Natural killer cell treated with Interleukin-12 subunit alpha and Interleukin-12 subunit beta and Interleukin-15 and Interleukin-18, amount 100 ng/mL, for 72 hours (primary cell): Measurements from ENCODE around the gene KATNB1. TPM values are rescaled to one million over a fixed set of nuclear protein-coding genes. Genes with fewer than 3 reads are reported as not detected.
"Not testable (repeated sequence)": the region's sequence is repeated elsewhere in the genome, so short reads cannot be mapped to it uniquely, and the experiment has no call there.

Source experiments
- ATAC-seq, 2 donors: fragments of 150-1000 bp; cut with Tn5 transposase in 1 of 2; sonication (Bioruptor Pico), chemical (Tn5 transposase) in 1 of 2; 2 replicates each; pipeline ENCODE4 v1.10.0; 2021
- DNase-seq: peaks from one replicate; pipeline ENCODE4 v3.0.0; 2022; ENCODE audit warnings: low spot score
- H3K27ac Mint-ChIP-seq, 2 donors: 1 replicate in 1 of 2; 2 replicates in 1 of 2; pipeline ENCODE4 v1.8.0; 2022; ENCODE audit warnings: mixed read lengths in 2 of 2, mild to moderate bottlenecking in 1 of 2, moderate library complexity in 1 of 2
- H3K27me3 Mint-ChIP-seq, 2 donors: 1 replicate in 1 of 2; 2 replicates in 1 of 2; pipeline ENCODE4 v1.8.0; 2022; ENCODE audit warnings: mixed read lengths in 2 of 2
- H3K36me3 Mint-ChIP-seq: one replicate; pipeline ENCODE4 v1.8.0; 2022; ENCODE audit warnings: mixed read lengths
- H3K4me1 Mint-ChIP-seq, 2 donors: 1 replicate in 1 of 2; 2 replicates in 1 of 2; pipeline ENCODE4 v1.8.0; 2022; ENCODE audit warnings: low read depth in 2 of 2, mixed read lengths in 2 of 2, mild to moderate bottlenecking in 1 of 2
- H3K4me3 Mint-ChIP-seq: one replicate; pipeline ENCODE4 v1.8.0; 2022; ENCODE audit warnings: mixed read lengths
- H3K9me3 Mint-ChIP-seq: 2 replicates; pipeline ENCODE4 v1.8.0; 2022; ENCODE audit warnings: mixed read lengths
- total RNA-seq, 2 donors: library from RNA; stranded (reverse); gene quantifications; one replicate each; pipeline ENCODE4 v1.2.3, GENCODE V29; 2022

Gene KATNB1
- total RNA-seq, 2 donors from 2014 or later, result 33.7 to 65.3 TPM

DNA sequence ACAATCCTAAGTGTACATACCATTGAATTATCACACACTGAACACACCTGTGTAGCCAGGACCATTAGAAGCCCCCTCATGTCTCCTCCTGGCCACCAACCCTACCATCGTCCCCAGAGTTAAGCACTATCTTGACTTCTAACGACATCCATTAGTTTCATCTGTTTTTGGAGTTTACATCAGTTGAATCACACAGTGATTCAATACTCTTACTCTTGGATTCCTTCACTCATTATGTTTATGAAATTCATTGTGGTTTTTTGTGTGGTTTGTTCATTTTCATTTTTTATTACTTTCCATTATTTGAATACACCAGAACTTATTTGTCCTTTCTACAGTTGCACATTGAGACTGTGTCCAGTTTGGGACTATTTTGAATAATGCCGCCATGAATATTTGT is 27.4 kb upstream of the KATNB1 start:
- Mint-ChIP-seq H3K4me3 (no peak overlapping the region), H3K9me3 (no peaks in the 10 kb centered on the region), H3K36me3 (no peaks in the 10 kb centered on the region), H3K27ac (no peak overlapping the region), H3K4me1 (peaks cover 7 to 10% of the 10 kb centered on the region in 2 donors), H3K27me3 (no peaks in the 10 kb centered on the region)
- ATAC-seq, result no peak
- DNase-seq, result no peak

DNA sequence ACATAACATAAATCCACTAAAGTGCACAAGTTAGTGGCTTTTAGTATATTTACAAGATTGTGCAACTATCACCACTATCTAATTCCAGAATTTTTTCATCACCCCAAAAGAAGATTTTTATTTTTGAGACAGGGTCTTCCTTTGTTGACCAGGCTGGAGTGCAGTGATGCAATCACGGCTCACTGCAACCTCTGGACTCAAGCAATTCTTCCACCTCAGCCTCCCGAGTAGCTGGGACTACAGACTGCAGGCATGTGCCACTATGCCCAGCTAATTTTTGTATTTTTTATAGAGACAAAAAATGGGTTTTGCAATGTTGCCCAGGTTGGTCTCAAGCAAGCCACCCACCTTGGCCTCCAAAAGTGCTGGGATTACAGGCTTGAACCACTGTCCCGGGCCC is 25.9 kb upstream of the KATNB1 start:
- DNase-seq, result no peak
- no peak overlapping the region for H3K4me3 Mint-ChIP-seq
- no peak for ATAC-seq
- no peaks in the 10 kb centered on the region for H3K27me3 Mint-ChIP-seq
- H3K4me1 Mint-ChIP-seq, result peaks cover 7 to 10% of the 10 kb centered on the region in 2 donors
- H3K27ac Mint-ChIP-seq, result no peak overlapping the region
- no peaks in the 10 kb centered on the region for H3K9me3 Mint-ChIP-seq
- no peaks in the 10 kb centered on the region for H3K36me3 Mint-ChIP-seq

DNA sequence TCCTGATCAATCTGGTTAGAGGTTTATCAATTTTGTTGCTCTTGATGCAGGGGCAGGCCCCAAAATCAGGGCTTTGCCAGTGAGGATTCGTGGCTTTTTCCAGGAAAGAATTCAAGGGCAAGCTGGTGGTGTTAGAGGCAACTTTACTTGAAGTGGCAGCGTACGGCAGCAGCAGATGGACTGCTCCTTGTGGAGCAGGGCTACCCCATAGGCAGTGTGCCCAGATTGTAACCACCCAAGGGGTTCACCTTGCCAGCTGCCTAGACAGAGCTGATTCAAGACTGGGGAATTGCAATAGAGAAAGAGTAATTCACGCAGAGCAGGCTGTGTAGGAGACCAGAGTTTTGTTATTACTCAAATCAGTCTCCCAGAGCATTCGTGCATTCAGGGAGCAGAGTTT is 24.2 kb upstream of the KATNB1 start:
- Mint-ChIP-seq H3K4me3 (no peak overlapping the region), H3K4me1 (peaks cover 7 to 8% of the 10 kb centered on the region in 2 donors), H3K27me3 (no peaks in the 10 kb centered on the region), H3K36me3 (no peaks in the 10 kb centered on the region), H3K27ac (no peak overlapping the region), H3K9me3 (no peaks in the 10 kb centered on the region)
- no peak for DNase-seq
- ATAC-seq, result no peak

DNA sequence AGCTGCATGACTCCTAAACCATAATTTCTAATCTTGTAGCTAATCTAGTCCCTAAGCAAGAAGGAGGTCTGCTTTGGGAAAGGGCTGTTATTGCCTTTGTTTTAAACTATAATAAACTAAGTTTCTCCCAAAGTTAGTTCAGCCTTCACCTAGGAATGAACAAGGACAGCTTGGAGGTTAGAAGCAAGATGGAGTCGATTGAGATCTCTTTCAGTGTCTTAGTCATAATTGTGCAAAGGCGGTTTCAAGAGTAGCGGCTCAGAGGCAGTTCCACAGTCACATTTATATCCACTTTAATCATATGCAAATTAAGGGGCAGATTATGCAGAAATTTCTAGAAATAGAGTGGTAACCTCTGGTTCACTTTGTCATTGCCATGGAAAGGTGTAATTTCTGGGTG is 23.6 kb upstream of the KATNB1 start:
- H3K27me3 Mint-ChIP-seq, result no peaks in the 10 kb centered on the region
- ATAC-seq, result no peak

DNA sequence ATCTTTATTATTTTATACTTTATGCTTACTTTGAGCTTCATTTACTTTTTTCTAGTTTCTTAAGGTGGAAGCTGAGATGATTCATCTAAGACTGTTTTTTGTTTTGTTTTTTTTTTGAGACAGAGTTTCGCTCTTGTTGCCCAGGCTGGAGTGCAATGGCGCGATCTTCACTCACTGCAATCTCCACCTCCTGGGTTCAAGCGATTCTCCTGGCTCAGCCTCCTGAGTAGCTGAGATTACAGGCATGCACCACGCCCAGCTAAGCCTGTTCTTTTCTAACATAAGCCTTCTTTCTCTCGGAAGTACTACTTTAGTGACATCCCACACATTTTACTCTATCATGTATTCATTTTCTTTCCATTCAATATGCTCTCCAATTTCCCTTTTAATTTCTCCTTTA is 23.0 kb upstream of the KATNB1 start:
- not testable (repeated sequence) for H3K27me3 Mint-ChIP-seq, H3K27ac Mint-ChIP-seq, ATAC-seq

More for the DNA sequence above, 23.6 kb upstream of the KATNB1 start:
- no peak for DNase-seq
- no peaks in the 10 kb centered on the region for H3K9me3 Mint-ChIP-seq
- H3K4me3 Mint-ChIP-seq, result no peak overlapping the region
- H3K27ac Mint-ChIP-seq, result no peak overlapping the region
- H3K4me1 Mint-ChIP-seq, result peaks cover 4 to 7% of the 10 kb centered on the region in 2 donors
- H3K36me3 Mint-ChIP-seq, result no peaks in the 10 kb centered on the region

DNA sequence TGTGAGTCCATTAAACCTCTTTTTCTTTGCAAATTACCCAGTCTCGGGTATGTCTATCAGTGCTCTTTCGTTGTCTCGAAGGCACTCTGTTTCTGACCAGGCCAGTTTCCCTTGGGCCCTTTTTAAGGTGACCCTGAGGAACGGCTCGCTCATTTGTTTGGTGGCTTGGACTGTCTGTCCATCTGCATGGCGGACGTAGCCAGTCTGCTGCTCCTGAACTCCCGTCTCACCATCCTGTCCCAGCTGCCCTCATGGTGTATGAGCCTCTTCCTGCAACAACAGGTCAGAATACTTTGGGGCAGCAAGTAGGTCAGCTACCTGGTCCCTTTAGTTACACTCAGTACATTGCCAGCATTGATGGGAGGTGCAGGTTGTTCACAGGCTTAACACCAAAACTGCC is 22.0 kb upstream of the KATNB1 start:
- Mint-ChIP-seq H3K36me3 (no peaks in the 10 kb centered on the region), H3K4me3 (no peak overlapping the region), H3K27me3 (no peaks in the 10 kb centered on the region), H3K27ac (no peak overlapping the region), H3K9me3 (no peaks in the 10 kb centered on the region), H3K4me1 (no peaks in the 10 kb centered on the region)
- no peak for ATAC-seq
- DNase-seq, result no peak

More for the DNA sequence above, 23.0 kb upstream of the KATNB1 start:
- not testable (repeated sequence) for H3K4me1 Mint-ChIP-seq, H3K4me3 Mint-ChIP-seq, H3K36me3 Mint-ChIP-seq, DNase-seq, H3K9me3 Mint-ChIP-seq

DNA sequence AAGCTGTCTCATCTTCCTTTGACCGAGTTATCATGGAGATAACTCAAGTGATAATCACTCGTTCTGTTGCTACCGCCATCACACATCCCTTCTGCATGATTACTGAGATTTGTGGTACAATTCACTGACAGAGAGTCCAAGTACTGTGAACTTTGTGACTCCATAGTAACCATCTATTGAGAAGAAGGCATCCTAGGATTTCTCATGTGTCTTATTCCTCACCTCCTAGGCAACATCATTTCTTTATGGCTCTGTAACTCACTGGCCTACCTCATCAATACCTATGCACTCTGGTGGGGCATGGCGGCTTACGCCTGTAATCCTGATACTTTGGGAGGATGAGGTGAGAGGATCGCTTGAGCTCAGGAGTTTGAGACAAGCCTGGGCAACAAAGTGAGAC is 21.5 kb upstream of the KATNB1 start:
- H3K4me1 Mint-ChIP-seq, result no peaks in the 10 kb centered on the region
- no peak overlapping the region for H3K4me3 Mint-ChIP-seq
- DNase-seq (no peak), ATAC-seq (no peak)
- H3K36me3 Mint-ChIP-seq, result no peaks in the 10 kb centered on the region
- no peak overlapping the region for H3K27ac Mint-ChIP-seq
- no peaks in the 10 kb centered on the region for H3K27me3 Mint-ChIP-seq
- no peaks in the 10 kb centered on the region for H3K9me3 Mint-ChIP-seq

DNA sequence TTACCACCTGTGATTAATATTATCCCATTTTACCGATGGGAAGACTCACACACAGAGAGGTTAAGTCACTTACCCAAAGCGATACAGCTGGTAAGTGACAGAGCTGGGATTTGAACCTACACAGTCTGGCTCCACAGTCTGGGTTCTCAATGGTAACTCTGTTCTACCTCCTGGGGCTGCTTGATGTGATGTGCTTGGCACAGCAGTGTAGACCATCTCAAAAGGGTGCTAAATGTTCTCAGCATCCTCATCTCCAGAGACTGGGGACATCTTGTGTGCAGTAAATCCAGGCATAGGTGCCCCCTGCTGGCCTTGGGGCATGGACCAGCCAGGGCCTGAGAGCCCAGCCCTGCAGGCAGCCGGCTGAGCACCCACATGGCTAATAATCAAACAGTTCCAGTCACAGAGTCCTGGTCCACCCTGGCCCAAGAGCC is 15.4 kb upstream of the KATNB1 start:
- peak overlapping the region in 1 of 2 donors; percentile 9 for H3K27ac Mint-ChIP-seq
- H3K9me3 Mint-ChIP-seq, result no peaks in the 10 kb centered on the region
- H3K27me3 Mint-ChIP-seq, result no peaks in the 10 kb centered on the region
- H3K36me3 Mint-ChIP-seq, result no peaks in the 10 kb centered on the region
- DNase-seq (peak; percentile 72), ATAC-seq (peak; percentile 84 to 87)
- H3K4me3 Mint-ChIP-seq, result no peak overlapping the region
- H3K4me1 Mint-ChIP-seq, result peaks cover 9 to 10% of the 10 kb centered on the region in 2 donors

DNA sequence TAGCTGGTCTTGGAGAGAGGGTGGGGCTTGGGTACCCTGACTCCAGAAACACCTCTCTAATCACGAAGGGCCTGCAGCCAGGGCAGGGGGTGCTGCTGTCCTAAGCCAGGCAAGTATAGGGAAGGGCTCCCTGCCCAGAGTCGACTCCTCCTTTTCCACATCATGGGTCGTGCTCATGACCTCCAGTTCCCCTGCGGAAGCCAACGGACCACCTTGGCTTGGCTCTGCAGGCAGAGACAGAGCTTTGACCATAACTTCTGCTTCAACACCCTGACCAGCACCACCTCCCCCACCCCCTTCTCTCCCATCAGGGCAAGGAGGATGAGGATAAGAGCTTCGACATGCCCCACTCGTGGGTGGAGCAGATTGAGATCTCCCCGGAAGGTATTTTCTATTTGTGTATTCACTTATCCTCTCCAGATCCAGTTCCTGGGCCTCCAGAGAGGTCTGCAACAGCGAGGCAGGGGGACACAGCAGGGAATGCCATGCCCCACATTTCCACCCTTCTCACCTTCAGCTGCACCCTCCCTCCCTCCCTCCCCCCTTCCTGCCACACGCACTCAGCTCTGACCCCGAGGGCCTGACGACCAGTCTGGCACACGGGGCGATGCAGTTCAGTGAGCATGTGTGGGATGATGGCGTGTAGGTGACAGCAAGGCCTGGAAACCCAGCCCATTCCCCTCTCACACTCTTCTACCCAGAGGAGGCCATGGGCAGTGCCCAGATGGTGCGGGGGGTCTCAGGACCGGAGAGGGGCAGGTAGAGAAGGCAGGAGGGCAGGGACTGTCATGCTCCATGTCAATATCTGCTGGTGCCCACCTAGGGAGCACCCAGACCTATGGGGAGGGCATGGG is 14.0 kb upstream of the KATNB1 start:
- no peaks in the 10 kb centered on the region for H3K9me3 Mint-ChIP-seq
- no peak overlapping the region for H3K27ac Mint-ChIP-seq
- H3K27me3 Mint-ChIP-seq, result no peaks in the 10 kb centered on the region

DNA sequence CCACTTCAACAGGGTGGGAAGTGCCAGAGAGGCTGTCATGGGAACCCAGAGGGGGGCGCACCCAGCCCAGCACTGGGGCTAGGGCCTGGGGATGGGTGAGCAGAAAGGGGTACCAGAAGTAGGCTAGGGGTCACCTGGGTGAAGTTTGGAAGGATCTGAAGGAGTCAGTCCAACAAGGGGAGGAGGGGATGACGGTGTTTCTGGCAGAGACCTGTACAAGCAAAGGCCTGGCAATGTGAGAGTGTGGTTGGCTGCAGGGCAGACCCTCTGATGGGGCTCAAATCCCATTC is 13.4 kb upstream of the KATNB1 start:
- no peaks in the 10 kb centered on the region for H3K27me3 Mint-ChIP-seq
- ATAC-seq, result no peak
- H3K4me1 Mint-ChIP-seq, result peaks cover 9 to 11% of the 10 kb centered on the region in 2 donors
- no peaks in the 10 kb centered on the region for H3K36me3 Mint-ChIP-seq
- H3K4me3 Mint-ChIP-seq, result no peak overlapping the region
- DNase-seq, result no peak
- H3K9me3 Mint-ChIP-seq, result no peaks in the 10 kb centered on the region
- no peak overlapping the region for H3K27ac Mint-ChIP-seq

More for the DNA sequence above, 14.0 kb upstream of the KATNB1 start:
- Mint-ChIP-seq H3K4me3 (no peak overlapping the region), H3K36me3 (no peaks in the 10 kb centered on the region), H3K4me1 (peaks cover 9 to 11% of the 10 kb centered on the region in 2 donors)
- DNase-seq, result no peak
- ATAC-seq, result no peak

DNA sequence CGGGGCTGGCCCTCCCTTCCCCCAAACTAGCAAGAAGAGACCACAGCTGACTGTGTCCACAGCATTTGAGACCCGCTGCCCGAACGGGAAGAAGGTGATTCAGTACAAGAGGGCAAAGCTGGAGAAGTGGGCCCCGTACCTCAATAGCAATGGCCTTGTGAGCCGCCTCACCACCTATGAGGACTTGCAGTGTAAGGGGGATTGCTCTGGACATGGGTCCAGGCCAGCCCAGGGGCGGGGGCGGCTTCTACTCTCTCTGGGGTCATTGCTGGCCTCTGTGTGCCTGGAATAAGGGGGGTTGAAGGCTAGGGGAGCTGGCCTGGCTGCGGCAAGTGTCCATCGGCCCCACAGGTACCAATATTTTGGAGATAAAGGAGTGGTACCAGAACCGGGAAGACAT is 12.9 kb upstream of the KATNB1 start:
- Mint-ChIP-seq H3K36me3 (no peaks in the 10 kb centered on the region), H3K4me3 (no peak overlapping the region), H3K27me3 (no peaks in the 10 kb centered on the region), H3K9me3 (no peaks in the 10 kb centered on the region), H3K4me1 (peaks cover 9 to 11% of the 10 kb centered on the region in 2 donors), H3K27ac (no peak overlapping the region)
- DNase-seq (no peak), ATAC-seq (no peak)

DNA sequence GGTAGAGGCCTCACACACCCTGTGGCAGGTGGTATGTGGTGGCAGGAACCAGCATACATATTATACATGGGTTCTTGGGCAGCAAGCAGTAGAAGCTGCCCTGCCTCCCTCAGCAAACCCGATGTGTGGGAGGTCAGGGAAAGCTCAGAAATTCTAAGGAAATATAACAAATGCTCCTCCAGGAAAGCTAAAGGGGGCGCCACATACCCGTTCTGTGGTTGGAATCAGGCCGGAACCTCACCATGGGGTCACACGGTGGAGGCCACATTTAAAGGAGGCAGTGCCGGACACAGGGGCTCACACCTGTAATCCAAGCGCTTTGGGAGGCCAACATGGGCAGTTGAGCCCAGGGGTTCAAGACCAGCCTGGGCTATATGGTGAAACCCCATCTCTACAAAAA is 12.4 kb upstream of the KATNB1 start:
- DNase-seq, result no peak
- Mint-ChIP-seq H3K36me3 (no peaks in the 10 kb centered on the region), H3K9me3 (no peaks in the 10 kb centered on the region), H3K27ac (no peak overlapping the region), H3K4me3 (no peak overlapping the region), H3K4me1 (peaks cover 9 to 11% of the 10 kb centered on the region in 2 donors), H3K27me3 (no peaks in the 10 kb centered on the region)
- ATAC-seq, result no peak

DNA sequence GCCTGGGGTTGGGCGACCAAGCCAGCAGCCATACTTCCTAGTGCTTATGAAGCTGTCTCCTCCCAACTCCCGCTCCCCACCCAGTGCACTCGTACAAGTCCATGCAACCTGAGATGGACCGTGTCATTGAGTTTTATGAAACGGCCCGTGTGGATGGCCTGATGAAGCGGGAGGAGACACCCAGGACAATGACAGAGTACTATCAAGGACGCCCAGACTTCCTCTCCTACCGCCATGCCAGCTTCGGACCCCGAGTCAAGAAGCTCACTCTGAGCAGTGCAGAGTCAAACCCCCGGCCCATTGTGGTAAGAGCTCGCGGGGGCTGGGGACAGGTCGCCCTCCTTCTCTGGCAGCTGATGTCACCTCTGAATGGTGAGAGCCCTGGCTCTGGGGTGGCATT is 11.0 kb upstream of the KATNB1 start:
- Mint-ChIP-seq H3K4me1 (peaks cover 8 to 11% of the 10 kb centered on the region in 2 donors), H3K27ac (no peak overlapping the region), H3K4me3 (no peak overlapping the region), H3K27me3 (no peaks in the 10 kb centered on the region), H3K9me3 (no peaks in the 10 kb centered on the region), H3K36me3 (no peaks in the 10 kb centered on the region)
- DNase-seq (no peak), ATAC-seq (no peak)

DNA sequence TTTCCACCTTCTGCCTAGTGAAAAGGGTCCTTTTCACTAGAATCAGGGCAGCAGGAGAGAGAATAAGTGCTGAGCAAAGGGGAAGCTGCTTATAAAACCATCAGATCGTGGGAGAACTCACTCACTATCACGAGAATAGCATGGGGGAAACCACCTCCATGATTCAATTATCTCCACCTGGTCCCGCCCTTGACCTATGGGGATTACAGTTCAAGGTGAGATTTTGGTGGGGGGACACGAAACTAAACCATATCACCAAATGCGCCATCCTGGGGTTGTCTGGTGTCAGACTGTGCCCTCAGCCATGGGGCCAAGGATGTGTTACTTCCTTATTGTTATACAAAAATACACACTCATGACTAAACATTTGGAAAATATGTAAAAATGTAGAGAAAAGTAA is 10.4 kb upstream of the KATNB1 start:
- DNase-seq (no peak), ATAC-seq (no peak)
- Mint-ChIP-seq H3K27me3 (no peaks in the 10 kb centered on the region), H3K4me1 (peaks cover 4 to 7% of the 10 kb centered on the region in 2 donors), H3K27ac (no peak overlapping the region), H3K36me3 (no peaks in the 10 kb centered on the region), H3K4me3 (no peak overlapping the region), H3K9me3 (no peaks in the 10 kb centered on the region)

DNA sequence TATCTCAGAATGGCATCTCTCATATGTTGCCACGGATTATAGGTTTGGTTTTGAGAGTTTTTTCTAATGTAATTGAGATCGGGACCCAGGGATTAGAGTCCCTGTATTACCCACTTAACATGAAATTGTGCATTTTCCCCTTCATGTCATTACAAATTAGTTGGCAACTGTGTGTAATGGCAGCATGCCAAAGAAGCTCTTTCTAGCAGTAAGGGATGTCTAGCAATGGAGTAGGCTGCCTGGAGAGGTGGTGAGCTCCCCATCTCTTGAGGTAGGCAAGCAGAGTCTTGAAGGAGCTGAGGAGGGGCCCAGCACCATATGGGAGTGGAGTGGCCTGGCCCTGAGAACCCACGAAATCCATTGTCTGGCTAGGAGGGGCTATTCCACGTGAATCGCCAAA is 10.0 kb upstream of the KATNB1 start:
- Mint-ChIP-seq H3K4me3 (no peak overlapping the region), H3K9me3 (no peaks in the 10 kb centered on the region), H3K36me3 (no peaks in the 10 kb centered on the region)

More for the DNA sequence above, 10.0 kb upstream of the KATNB1 start:
- no peaks in the 10 kb centered on the region for H3K27me3 Mint-ChIP-seq
- peaks cover under 1 to 4% of the 10 kb centered on the region in 2 donors for H3K4me1 Mint-ChIP-seq
- H3K27ac Mint-ChIP-seq, result no peak overlapping the region
- ATAC-seq, result no peak
- DNase-seq, result no peak
